GM06990 (cell line): ENCODE data around the gene OR6J1.

Experiments
- DNase-seq: peaks from one replicate; pipeline ENCODE4 v3.0.0-alpha.2; 2011; ENCODE audit not compliant: insufficient read length; ENCODE audit errors: extremely low read depth
- H3K27me3 ChIP-seq: replicated peaks from 2 replicates; pipeline ENCODE4 v1.6.0; 2011; ENCODE audit warnings: low read length; ENCODE audit not compliant: control insufficient read depth, insufficient read depth
- H3K36me3 ChIP-seq: 2 replicates; pipeline ENCODE4 v1.5.1; 2011; ENCODE audit warnings: low read length; ENCODE audit not compliant: control insufficient read depth, insufficient read depth
- H3K4me3 ChIP-seq: replicated peaks from 2 replicates; pipeline ENCODE4 v1.5.1; 2011; ENCODE audit warnings: low read depth, mild to moderate bottlenecking, control low read depth, low read length
- CTCF ChIP-seq: IDR thresholded peaks from 2 replicates; pipeline ENCODE4 v1.5.1; 2011; ENCODE audit warnings: low read length, control low read depth, mild to moderate bottlenecking, inconsistent platforms; ENCODE audit not compliant: insufficient read depth, poor library complexity, severe bottlenecking

OR6J1 gene

GRCh38 chr14:22666203-22666893 lies 22.2 kb upstream of the OR6J1 start:
- no peak for TF ChIP-seq CTCF
- H3K27me3 ChIP-seq: no peaks in the 10 kb centered on the region
- H3K36me3 ChIP-seq: no peaks in the 10 kb centered on the region
- DNase-seq: no peak
- H3K4me3 ChIP-seq: no peak overlapping the region

- no peak for TF ChIP-seq CTCF
- no peak overlapping the region for H3K4me3 ChIP-seq
- no peaks in the 10 kb centered on the region for H3K27me3 ChIP-seq
- DNase-seq: no peak
- H3K36me3 ChIP-seq: no peaks in the 10 kb centered on the region
These were observed 20.1 kb upstream of the OR6J1 start for GRCh38 chr14:22664261-22664660.

GRCh38 chr14:22660654-22661053 lies 16.5 kb upstream of the OR6J1 start:
- Histone ChIP-seq H3K4me3 (no peak overlapping the region), H3K27me3 (no peaks in the 10 kb centered on the region), H3K36me3 (no peaks in the 10 kb centered on the region)
- no peak for DNase-seq
- TF ChIP-seq CTCF: no peak

GRCh38 chr14:22658946-22659345 lies 14.8 kb upstream of the OR6J1 start:
- H3K4me3 ChIP-seq: no peak overlapping the region
- no peaks in the 10 kb centered on the region for H3K27me3 ChIP-seq
- no peak for DNase-seq
- no peak for TF ChIP-seq CTCF
- no peaks in the 10 kb centered on the region for H3K36me3 ChIP-seq

GRCh38 chr14:22657861-22658260 lies 13.7 kb upstream of the OR6J1 start:
- no peaks in the 10 kb centered on the region for H3K36me3 ChIP-seq
- no peak overlapping the region for H3K4me3 ChIP-seq
- TF ChIP-seq CTCF: peak; percentile 44
- H3K27me3 ChIP-seq: no peaks in the 10 kb centered on the region
- no peak for DNase-seq
